Bronchial epithelial cell (primary cell): Measurements from ENCODE around the gene LAMTOR2. TPM values are rescaled to one million over a fixed set of nuclear protein-coding genes. Genes with fewer than 3 reads are reported as not detected.

Experiments
- DNase-seq: peaks from one replicate; pipeline ENCODE4 v3.0.0-alpha.2; 2010; ENCODE audit warnings: low read depth
- FAIRE-seq: peaks from 2 replicates; lab custom pipeline; 2011; peaks lifted over from hg19 to GRCh38; lab: Jason Lieb, UNC
- H3K27me3 ChIP-seq: 2 replicates; pipeline ENCODE4 v1.5.1; 2011; ENCODE audit warnings: low read length; ENCODE audit not compliant: control insufficient read depth, insufficient read depth
- H3K36me3 ChIP-seq: 2 replicates; pipeline ENCODE4 v1.5.1; 2011; ENCODE audit warnings: low read length; ENCODE audit not compliant: control insufficient read depth, insufficient read depth
- H3K4me3 ChIP-seq: 2 replicates; pipeline ENCODE4 v1.5.1; 2011; ENCODE audit warnings: mild to moderate bottlenecking, low read depth, low read length, control low read depth
- CTCF ChIP-seq: IDR thresholded peaks from 2 replicates; pipeline ENCODE4 v1.5.1; 2011; ENCODE audit warnings: mild to moderate bottlenecking, moderate library complexity, low read length, control low read depth, inconsistent platforms; ENCODE audit not compliant: insufficient read depth, severe bottlenecking
- total RNA-seq: library from RNA; depleted of rRNA; stranded (reverse); fragments of >200 nt; gene quantifications from 2 replicates; pipeline ENCODE4 v1.2.1, GENCODE V29; 2014

Gene LAMTOR2
- total RNA-seq, 1 donor from 2014 or later, result 46.6 TPM

- Histone ChIP-seq H3K4me3 (peak within 1 kb of the TSS; percentile 68), H3K27me3 (no peaks in the 10 kb centered on the region), H3K36me3 (no peaks in the 10 kb centered on the region)
- peak; percentile 42 for DNase-seq
- FAIRE-seq, result no peak
- no peak for TF ChIP-seq CTCF
Observed at GRCh38 chr1:156082309-156083091, 27.9 kb downstream of the LAMTOR2 start, which contains the start of gene MEX3A. TSS of gene MEX3A (minus strand) at chr1:156082465. CDS start at chr1:156081998, 467 bp downstream.

DNA sequence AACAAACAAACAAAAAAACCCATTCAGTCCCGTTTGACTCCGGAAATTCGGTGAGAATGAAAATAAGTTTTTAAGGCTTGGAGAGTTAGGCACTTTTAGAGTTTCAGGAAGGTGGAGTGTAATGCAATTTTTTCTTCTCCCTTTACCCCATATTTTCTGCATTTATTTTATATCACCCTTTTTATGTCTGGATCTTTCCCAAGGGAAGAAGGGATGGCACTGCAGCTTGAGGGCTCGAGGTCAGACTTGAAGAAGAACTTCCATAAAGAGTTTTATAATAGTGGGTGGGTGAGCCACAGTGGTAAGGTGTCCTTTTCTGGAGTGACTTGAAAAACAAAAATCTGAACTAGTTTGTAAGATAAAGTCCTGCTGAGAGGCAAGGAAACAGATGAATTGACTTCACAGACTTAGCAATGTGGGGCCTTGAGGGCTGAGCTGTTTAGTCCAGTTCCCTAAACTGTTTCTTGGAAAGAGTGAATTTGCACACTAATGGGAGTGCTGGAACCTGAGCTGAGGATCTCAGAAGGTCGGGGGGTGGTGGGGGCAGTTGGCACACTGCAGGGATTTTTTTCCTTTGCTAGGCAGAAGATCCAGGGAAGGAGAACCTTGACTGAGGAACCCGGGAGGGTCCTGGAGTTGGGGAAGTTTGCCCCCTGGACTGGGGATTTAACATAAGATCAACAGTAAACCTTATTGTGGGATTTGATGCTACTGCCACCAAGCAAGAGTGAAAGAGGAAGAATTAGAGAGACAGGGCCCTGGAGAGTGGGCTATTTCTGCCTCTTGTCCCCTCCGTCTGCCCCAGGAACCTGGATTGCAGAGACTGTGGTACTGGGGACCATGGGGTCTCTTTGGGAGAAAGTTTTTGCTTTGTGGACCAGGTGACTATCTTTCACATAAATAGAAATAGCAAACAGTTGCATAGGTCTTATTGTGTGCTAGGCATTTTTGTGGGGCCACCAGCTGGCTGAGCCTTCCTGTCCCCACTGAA is 29.5 kb downstream of the LAMTOR2 start:
- TF ChIP-seq CTCF, result no peak
- no peaks in the 10 kb centered on the region for H3K36me3 ChIP-seq
- DNase-seq (no peak), FAIRE-seq (no peak)
- no peak overlapping the region for H3K4me3 ChIP-seq
- H3K27me3 ChIP-seq, result no peaks in the 10 kb centered on the region

DNA sequence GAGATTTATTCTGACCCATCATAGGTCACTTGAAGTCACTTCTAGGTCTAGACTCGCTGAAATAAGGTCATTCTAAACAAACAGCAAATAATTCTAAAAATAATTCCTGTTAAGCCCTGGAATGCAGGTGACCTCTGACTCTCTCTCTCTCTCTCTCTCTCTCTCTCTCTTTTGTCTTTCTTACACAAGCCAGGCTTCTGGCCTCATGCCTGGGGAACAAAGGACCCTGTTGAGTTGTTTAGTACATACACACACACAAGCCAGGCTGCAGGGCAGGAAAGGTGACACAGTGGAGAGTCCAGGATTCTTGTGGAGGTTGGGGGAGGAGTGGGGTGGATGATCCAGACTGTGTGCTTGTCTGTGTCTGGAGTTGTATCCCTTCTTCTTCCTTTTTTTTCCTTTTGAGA is 31.7 kb downstream of the LAMTOR2 start:
- Histone ChIP-seq H3K36me3 (no peaks in the 10 kb centered on the region), H3K27me3 (no peaks in the 10 kb centered on the region)
- FAIRE-seq, result no peak

GRCh38 chr1:156089704-156090103 is 35.1 kb downstream of the LAMTOR2 start:
- TF ChIP-seq CTCF, result no peak
- no peak overlapping the region for H3K4me3 ChIP-seq
- H3K27me3 ChIP-seq, result no peaks in the 10 kb centered on the region
- FAIRE-seq (no peak), DNase-seq (no peak)
- H3K36me3 ChIP-seq, result no peaks in the 10 kb centered on the region

More for the DNA sequence above, 31.7 kb downstream of the LAMTOR2 start:
- TF ChIP-seq CTCF, result no peak
- DNase-seq, result no peak
- H3K4me3 ChIP-seq, result no peak overlapping the region

DNA sequence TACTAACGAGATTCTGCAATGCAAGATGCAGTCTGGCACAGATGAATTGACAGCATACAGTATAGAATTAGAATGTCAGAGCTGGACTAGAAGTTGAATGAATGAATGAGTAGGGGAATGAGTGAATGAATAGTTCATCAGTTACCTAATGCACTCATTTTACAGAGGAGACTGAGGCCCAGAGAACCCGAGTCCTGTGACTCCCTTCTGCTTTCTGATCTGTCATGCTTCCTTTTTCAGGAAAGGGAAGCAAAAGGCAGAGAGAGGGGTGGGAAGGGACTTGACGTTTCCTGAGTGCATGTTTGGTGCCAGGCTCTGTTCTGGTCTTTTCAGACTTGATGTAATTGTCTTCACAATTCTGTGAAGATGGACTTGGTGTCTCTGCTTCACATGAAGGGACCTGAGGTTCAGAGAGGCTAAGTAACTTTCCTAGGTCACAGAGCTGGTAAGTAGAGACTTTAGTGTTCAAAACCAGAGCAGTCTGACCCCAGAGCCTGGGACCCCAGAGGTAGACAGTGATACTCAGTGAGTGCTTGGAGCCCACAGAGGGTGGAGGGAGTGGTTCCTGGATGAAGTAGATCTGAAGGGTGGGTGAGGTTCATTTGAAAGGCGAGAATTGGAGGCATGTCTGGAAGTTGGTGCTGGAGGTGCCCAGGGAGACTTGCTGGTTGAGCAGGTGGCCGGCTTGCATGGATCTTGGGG is 35.7 kb downstream of the LAMTOR2 start:
- Histone ChIP-seq H3K36me3 (no peaks in the 10 kb centered on the region), H3K27me3 (no peaks in the 10 kb centered on the region), H3K4me3 (no peak overlapping the region)
- DNase-seq, result no peak
- TF ChIP-seq CTCF, result no peak
- no peak for FAIRE-seq
